A549 treated with DMSO at 1 μM for 4 hours (cell line): ENCODE measurements around the gene NSG1. TPM values are rescaled to one million over a fixed set of nuclear protein-coding genes. Genes with fewer than 3 reads are reported as not detected.

Experiments used
- total RNA-seq: library from RNA; stranded (reverse); fragments of 200-300 nt; extraction: Qiagen RNA extraction; gene quantifications from 5 replicates; pipeline ENCODE4 v1.2.3, GENCODE V29; 2022; ENCODE audit warnings: low read depth

The NSG1 gene, protein sequence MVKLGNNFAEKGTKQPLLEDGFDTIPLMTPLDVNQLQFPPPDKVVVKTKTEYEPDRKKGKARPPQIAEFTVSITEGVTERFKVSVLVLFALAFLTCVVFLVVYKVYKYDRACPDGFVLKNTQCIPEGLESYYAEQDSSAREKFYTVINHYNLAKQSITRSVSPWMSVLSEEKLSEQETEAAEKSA
- 0.46 to 0.86 TPM (median 0.65 TPM) in 5 replicates for total RNA-seq

DNA sequence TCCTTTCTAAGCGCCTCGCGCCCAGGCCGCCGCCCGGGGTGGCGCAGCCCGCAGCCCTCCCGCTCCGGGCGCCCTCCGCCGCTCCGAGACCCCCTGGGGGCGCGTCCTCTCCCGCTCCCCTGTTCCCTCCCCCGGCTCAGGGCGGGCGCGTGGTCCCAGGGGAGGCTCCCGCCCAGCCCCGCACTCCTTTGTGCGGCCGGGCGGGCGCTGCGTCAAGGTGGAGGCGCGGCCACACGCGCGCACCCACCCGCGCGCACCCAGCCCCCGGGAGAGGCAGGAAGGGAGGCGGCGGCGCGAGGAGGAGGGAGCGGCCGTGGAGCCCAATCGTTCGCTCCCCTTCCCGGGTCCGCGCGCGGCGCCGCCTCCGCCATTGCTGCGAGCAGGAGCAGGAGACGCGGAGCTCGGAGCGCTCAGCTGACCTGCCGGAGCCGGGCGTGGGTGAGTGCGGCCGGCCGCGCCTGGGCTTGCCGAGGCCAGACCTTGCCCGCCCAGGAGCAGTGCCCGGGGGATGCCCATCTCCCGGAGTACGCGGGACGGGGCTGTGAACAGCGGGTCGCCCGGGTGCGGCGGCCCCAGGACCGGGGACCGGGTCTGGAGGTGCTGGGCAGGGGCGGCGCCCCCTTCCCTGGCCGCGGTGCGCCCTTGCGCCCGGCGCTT is at the start of gene NSG1:
NSG1 (plus strand) TSS at position 367 of the 657 bp plus-strand sequence. CDS start 528 bp downstream, outside the sequence.

Other genes starting within 250 kb of the NSG1 start
- not detected in 5 replicates for gene OTOP1, start 160.2 kb upstream of the NSG1 start, total RNA-seq
- 10.2 to 12.8 TPM (median 11.6 TPM) in 5 replicates for gene TMEM128, start 138.9 kb upstream of the NSG1 start, total RNA-seq
- gene LYAR, start 96.9 kb upstream of the NSG1 start, total RNA-seq, result 29.8 to 33.4 TPM (median 31.2 TPM) in 5 replicates
- 2.5 to 2.9 TPM (median 2.7 TPM) in 5 replicates for gene ZBTB49, start 96.9 kb upstream of the NSG1 start, total RNA-seq
- 20.3 to 23.2 TPM (median 21.6 TPM) in 5 replicates for gene STX18, start 154.9 kb downstream of the NSG1 start, total RNA-seq